Renal cortex interstitium (tissue), 11 donors: ENCODE results near the gene RHEX. TPM values are rescaled to one million over a fixed set of nuclear protein-coding genes. Genes with fewer than 3 reads are reported as not detected.
"Not testable (repeated sequence)": the region's sequence is repeated elsewhere in the genome, so short reads cannot be mapped to it uniquely, and the experiment has no call there.

Experiments
- DNase-seq, 11 donors: peaks; one replicate each; pipeline ENCODE4 v3.0.0-alpha.2; 2013; ENCODE audit warnings: low read depth in 9 of 11, low spot score in 4 of 11; ENCODE audit errors: extremely low read depth in 1 of 11
- polyA plus RNA-seq, 3 donors: library from polyadenylated mRNA; unstranded; fragments of 120-200 nt; gene quantifications; one replicate each; pipeline ENCODE4 v1.2.1, GENCODE V29; 2013; ENCODE audit not compliant: insufficient read length in 3 of 3

The RHEX gene
- polyA plus RNA-seq, 3 donors: 2.9 to 4.5 (median 3.3) TPM

DNA sequence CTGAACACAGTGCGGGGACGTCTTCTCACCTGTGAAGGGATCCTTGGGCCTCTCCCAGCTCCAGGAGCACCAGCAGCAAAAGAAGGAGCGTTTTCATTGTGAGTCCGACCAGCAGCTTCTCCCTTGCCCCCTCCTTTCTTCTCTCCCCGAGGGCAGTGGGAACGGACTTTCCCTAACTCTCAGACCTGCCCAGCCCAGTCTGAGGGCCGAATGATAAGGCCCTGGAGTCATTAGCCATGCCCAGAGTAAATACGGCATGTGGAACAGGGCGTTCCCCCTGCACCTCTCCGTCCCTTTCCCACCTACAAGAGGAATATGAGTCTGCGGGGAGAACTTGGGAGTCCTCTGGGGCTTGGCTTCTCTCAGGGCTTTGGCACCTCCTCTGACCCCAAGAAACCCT, 29.3 kb upstream of the RHEX start, which contains the start of gene CTSE:
TSS of gene CTSE (minus strand) at position 201 of the 400 bp plus-strand sequence. CDS start at position 97, 104 bp downstream.
- DNase-seq: no peak

DNA sequence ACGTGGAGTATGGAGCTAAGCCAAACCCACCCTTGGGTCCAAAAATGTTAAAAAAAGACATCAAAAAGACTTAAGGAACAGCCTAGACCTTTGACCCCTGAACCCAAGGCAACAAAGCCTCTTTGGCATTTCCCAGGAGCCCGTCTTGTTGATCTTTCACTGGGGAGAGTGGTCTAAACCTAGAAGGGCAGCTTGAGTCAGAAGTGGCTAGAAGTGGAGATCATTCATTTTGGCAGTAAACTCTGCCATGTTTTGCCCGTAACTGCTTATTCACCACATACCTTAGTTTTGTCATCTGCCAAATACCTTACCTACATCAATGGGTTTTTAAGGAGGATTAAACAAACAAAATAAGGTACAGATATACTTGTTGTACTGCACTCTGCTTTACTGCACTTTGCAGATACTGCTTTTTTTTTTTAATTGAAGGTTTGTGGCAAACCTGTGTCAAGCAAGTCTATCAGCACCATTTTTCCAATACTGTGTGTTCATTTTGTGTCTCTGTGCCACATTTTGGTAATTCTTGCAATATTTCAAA, 27.6 kb upstream of the RHEX start:
- DNase-seq: no peak

DNA sequence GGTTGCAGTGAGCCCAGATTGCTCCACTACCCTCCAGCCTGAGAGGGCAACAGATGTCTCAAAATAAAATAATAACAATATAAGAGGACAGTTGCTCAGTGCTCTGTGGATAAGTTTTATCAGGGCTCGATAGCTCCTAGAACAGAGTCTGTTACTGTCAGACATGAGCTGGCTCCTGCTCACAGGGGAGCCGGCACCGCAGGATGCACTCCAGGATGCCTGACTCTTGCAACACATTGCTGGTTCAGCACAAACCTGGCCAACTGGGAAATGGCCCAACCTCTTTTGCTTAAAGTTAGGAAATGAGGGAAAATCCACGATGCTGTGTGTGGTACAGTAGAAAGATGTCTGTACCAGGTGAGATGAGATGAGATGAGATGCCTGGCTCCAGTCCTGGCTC, 23.5 kb upstream of the RHEX start:
- DNase-seq: no peak

DNA sequence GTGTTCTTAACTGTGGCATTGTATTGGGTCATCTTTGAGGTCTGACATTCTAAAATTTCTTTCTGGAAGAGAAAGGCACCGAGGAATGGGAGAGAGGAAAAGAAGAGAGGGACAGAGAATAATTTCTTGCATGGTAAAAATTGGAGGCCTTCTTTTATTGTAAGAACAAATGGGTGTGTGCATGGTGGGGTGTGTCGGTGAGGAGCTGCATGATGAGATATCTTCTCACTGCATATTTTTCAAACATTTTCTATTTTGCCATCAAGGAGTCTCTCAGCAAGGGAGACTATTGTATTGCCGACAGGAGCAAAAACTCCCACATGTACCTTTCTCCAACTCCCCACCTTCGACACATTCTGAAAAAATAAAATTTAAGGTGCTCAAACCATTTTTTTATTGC, 22.8 kb upstream of the RHEX start:
- DNase-seq: no peak

DNA sequence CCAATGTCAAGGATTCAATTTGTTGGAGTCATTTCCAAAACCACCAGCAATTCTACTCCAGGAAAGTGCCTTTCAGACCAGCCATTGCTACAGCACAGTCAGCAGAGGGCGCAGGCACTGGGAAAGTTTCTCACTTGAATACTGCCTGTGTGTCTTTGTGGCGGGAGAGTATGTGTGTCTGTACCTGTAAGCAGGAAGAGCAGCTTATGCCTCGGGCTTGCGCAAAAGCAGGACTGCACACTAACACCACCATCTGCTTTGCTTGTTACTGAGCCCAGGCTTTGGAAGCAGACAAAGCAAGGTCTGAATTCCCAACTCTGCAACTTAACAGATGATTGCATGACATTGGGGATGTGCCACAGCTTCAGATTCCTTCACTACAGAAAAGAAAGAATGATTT, 22.3 kb upstream of the RHEX start:
- DNase-seq: peak in 8 of 11 donors; percentile 29 to 78 (median 53)

DNA sequence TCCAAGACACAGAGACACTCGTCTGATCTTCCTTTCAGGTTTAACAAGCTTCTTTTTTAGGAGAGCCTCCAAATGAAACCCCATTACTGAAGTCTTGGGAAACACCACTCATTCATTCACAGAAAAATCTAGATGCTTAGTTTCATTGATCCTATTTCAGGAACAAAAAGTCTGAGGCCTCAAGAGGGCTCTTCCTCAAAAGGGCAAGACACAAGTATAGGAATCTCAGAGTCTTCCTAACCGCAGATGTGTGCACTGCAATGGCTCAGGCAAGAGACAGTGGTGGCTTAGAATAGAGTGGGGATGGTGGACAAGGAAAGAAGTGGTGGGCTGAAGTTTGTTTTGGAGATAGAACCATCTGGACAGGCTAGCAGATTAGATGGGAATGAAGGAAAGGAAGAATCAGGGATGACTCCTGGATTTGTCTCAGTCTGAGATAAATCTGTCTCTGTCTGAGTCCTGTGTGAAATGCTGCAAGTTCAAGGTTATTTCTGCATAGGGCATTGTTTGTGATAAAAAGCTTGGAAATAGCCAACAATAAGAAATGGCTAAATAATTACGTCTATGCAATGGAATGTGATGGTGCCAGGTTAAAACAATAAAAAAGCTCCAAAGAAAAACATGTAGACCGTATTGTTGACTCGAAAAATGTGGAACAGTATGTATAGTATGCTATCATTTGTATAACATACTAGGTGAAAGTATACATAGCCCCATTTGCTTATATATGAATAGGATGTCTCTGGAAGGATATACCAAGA, 20.4 kb upstream of the RHEX start:
- DNase-seq: no peak

DNA sequence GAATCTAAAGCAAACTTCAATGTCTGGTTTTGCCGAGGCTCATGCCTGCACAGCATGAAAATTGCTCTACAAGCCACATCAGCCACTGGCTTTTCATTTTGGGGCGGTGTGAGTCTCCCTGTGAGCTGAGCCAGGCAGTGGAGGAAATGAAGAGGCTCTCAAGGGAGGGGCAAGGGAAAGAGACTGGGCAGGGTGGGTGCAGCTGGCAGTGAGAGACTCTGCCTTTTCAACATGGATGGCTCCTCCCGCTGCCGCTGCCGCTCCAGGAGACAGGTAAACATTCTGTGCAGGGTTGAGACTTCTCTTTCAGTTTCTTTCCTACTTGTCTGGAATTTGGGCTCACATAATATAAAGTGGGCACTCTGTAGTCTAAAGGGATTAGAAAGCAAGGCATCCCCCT, 17.9 kb upstream of the RHEX start:
- no peak for DNase-seq

DNA sequence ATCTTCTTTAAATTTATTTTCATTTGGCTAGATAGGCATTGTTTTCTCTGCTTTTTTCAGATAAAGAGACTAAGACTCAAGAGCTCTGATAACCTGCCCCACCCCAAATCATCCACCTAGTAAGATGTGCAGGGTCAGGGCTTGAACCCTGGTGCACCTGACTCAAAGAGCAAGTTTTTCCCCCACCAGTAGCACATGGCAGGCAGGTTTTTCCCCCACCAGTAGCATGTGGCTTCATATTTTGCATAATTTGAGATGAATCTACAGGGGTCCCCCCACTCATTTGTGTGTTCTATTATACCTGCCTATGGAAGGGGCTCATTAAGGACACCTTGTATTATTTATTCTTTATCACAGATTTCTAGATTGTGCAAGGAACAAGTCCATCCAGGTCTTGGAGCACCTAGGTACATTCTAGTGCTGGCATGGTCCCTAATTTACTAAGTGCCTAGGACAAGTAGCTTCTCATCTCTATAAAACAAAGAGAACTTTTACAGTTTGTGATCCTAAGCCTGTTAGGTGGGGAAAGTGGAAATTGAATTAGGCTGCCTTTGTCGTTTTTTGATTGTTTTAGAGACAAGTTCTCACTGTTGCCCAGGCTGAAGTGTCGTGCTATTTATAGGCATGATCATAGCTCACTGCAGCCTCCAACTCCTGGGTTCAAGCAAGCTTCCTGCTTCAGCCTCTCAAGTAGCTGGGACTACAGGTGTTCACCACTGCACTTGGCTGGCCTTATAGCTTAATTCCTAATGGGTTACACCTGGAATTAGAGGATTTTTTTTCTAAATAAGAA, 16.1 kb upstream of the RHEX start:
- no peak for DNase-seq

DNA sequence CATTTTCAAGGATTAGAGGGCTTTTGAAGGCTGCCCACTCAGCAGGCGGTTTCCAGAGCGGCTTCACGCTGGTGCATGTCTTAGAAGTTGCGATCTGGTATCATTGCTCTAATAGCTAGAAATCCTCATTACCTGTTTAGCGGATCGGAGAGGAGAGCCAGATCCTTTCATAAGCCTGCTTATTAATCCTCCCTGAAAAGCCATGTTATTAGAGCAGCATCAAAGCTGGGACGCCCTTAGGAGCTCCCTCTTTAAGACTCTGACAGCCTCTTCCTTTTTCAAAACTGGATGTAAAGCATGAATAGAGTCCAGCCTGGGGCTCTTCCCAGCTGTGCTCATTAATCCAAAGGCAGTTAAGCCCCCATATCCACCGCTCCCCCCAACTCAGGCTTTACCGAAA, 15.4 kb upstream of the RHEX start:
- no peak for DNase-seq

DNA sequence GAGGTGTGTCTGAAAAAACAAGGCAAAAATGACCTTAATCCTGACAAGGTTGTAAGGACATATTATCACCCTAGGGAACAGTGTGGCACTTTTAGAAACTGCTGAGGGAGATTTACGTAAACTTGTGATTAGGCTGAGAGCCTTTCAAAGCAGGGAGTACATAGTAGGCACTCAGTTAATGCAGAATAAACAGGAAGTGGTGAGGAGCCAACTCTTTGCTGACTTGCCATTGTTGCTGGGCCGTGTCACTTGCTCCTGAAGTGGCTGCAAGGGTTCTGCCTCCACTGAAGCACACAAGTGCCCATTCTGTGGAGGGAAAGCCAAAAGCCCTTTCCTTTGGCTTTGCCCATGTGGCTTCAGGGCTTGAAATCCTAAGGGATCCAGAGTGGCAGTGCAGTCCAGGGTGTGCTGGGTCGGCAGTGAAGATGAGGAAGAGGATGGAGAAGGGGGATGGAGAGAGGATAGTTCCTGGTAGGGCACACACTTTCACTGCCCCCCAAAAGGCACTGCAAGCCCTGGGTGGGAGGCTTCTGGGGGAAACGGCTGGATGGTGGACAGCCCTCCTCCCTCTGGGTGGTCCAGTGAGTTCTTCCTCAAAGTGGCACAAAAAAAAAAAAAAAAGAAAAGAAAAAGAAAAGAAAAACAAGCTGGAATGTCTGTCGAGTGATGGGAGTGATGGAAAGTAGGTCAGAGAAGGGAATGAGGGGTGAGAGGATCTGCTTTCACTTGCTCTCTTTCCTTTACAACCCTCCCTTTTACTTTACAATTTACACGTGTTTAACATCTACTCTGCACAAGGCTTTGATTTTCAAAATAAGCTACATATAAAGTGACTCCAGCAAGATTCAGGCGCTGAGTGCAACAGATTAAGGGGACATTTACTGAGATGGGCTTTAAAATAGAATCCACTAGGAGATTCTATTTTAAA, 13.7 kb upstream of the RHEX start:
- DNase-seq: peak in 4 of 11 donors; percentile 27 to 56 (median 42)

DNA sequence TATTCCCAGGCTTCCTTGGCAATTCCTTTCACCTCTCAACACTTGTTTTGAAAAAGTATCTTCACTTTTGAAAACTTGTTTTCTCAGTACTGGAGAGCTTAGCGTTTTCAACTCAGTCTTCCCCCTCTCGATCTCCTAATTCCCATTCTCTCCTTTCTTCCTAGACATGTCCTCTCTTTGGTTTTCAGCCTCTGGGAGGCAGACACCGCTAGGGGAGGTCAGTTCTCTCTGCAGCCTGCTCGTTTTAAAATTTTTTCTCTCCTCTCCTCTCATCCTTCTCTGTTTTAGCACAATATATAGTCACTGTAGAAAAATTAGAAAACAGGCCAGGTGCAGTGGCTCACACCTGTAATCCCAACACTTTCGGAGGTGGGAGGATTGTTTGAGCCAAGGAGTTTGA, 12.6 kb upstream of the RHEX start:
- DNase-seq: no peak

DNA sequence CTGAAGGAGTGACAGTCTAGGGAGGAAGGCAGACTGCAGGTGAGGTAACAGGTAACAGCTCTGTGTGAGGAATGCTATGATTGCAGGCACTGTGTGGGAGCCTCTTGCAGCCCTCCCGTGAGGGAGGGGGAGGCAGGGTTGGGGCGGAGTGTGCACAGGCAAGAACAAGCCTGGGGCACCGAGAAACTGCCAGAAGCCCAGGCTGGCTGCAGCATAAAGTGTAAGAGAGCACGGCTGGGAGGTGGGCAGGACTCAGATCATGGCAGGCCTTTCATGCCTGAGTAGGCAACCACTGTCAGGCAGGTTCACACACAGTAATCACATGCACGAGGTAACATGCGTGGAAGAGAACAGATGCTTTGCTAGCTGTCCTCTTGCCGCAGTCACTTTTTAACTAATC, 11.3 kb upstream of the RHEX start:
- DNase-seq: peak in 9 of 11 donors; percentile 21 to 68 (median 54)

DNA sequence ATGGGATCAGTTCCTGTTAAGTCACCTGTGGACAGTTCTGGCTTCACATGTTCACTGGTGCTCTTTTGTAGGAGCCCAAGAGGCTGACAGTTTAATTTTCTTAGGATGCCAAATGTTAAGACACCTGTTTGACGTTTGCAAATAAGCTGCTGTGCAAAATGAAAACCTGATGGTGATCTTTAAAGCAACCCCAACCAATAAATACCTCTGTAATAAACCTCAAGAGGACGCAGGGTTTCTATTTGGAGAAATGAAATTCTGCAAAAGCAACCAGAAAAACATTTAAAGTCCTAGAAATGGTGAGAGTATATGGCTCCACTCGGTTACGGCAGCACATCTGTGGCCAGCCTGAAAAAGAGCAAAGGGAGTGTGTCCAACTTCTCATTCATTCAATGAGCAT, 5.7 kb upstream of the RHEX start:
- DNase-seq: no peak

DNA sequence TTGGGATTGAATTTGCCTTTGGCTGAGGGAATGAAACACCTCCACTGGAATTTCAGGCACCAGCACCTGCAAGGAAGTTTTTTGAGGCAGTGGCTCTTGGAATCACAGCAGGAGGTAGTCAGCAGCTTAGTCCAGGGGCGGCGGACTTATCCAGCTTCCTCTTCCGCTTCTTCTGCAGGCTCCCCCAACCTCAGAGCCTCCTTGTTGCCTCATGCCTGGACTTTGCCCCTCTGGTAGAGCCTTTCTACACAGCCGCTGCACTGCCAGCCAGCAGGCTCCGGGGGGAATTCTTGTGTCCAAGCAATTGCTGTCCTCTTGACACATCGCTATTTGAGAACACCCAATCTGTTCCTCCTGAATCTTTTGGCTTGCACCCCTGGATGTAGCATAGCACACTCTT, 4.4 kb upstream of the RHEX start:
- peak in 2 of 11 donors; percentile 18 to 40 for DNase-seq

DNA sequence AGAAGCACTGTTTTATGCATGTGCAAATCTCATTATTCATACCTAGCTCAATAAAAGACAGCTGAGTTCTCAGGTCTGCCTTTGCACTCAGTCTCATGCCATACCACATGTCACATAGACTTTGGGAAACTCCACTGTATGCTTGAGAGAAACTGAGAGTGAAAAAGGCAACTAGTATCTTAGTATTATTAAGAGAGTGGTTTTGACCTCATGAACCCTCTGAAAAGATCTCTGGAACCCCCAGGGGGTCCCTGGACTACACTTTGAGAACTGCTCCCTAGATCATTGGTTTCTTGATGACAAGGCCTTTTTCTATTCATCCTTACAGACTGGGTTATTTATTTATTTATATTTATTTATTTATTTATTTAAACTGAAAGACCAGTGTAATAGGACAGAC, 3.7 kb upstream of the RHEX start:
- no peak for DNase-seq

DNA sequence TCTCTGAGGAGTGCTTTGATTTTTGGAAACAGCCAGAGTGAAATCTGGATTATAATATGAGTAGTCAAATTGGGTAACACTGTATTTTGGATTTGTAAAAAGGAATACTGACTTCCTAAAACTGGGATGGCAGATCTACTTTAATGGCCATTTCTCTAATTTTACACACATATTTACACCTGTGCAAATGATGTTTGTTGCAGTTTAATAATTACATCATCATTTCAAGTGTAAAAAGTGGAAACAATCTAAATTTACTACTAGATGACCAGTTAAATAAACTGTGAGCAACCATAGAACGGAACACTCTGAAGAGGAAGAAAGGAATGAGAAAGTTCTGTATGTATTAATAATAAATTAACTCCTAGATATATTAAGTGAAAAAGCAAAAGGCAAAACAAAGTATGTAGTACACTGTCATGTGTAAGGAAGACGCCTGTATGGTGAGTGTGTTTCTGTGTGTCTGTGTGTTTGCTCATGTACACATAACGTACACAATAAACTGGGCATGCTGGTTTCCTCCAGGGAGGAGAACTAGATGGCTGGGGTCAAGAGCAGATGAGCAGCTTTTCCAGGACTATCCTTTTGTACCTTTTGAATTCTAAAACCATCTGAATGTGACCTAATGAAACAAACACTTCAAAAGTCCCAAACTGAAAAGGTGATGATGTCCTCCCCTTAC, 2.9 kb upstream of the RHEX start:
- DNase-seq: no peak

DNA sequence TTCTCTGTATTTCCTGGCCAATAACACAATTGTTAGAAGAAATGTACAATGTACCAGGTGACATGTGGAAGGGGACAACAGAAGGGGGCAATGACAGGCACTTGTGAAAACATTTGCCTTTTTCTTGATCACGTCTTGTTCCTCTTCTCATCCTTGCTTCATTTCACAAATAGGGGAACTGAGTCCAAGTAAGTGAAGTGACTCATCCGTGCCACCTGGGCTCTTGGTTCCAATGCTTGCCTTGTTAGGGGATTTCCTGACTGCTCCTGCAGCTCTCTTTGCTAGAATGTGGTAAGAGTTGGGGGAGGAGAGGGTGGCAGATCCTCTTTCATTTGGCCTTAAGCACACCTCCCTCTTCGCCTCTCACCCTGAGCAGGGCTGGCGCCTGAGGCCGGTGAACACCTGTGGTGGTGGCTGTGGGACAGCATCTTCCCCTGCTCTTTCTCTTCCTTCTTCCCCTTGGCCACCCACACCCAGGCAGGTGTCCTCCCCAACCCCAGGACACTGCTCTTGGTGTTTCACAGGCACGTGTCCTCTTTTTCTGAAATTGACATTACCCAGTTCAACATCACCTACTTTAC, 2.2 kb upstream of the RHEX start:
- DNase-seq: no peak

DNA sequence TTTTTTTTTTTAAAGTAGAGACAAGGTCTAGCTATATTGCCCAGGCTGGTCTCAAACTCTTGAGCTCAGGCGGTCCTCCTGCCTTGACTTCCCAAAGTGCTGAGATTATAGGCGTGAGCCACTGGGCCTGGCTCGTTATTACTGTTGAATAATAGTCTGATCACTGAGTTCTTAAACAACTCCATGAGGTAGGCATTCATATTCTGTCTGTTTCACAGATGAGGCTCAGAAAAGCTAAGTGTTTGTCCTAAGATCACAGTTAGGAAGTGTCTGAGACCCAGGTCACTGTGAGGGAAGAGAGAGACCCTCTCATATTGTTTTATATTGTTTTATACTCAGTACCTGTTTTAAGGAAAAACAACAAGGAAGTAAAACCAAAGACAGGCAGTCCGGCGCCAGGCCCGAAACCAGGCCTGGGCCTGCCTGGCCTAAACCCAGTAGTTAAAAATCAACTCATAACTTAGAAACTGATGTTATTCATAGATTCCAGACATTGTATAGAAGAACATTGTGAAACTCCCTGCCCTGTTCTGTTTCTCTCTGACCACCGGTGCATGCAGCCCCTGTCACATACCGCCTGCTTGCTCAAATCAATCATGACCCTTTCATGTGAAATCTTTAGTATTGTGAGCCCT, 625 bp upstream of the RHEX start:
- DNase-seq: not testable (repeated sequence)
